SIG-M5 treated with dmso at 0.1 percent for 504 hours (cell line): ENCODE measurements around the gene RASGEF1B.
"Not testable (repeated sequence)": the region's sequence is repeated elsewhere in the genome, so short reads cannot be mapped to it uniquely, and the experiment has no call there.

Source experiments
- DNase-seq: peaks from one replicate; lab custom pipeline; 2025; ENCODE audit not compliant: unreplicated experiment; lab: John Stamatoyannopoulos, UW

Gene RASGEF1B

DNA sequence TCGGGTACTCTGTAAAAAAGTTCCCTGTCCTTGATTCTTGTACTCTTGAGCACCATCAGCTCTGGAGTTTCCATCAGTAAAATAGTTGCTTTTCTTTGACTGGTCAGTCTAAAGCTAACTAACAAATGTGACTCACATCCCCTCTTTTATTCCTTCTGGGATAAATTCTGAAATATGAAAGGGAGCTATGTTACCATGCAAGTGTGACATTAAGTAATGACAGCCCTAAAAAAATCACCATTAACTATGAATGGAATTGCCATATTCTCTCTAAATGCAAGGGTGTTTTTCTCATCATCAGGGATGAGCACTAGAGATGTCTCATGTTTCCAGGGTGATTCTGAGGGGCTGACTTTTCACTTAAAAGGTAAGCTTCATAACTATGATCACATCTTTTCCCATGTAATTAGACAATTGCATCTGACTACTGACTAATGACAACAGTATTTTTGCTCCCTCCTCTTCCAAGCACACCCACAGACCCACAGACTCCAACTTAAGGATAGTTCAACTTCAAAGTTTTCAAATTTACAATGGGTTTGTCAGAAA lies 26.9 kb upstream of the RASGEF1B start:
- DNase-seq, result no peak

DNA sequence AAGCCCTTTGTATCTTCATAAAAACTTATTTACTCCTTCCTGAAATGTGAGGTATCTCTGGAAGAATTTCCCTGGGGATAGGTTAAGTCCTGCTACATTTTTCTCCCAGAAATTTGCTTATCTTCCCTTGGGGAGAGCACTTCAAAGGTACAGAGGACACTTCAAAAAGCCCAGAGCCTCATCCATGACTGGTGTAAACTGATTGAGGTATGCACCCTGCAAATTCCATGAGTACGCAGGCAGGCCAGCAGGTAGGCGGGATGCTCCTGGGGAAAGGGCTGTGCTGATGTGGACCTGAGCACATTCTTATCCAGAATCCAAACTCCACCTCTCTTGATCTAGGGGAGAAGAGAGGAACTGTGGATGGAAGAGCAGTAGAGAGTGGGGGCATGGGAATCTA lies 26.3 kb upstream of the RASGEF1B start:
- DNase-seq, result no peak

DNA sequence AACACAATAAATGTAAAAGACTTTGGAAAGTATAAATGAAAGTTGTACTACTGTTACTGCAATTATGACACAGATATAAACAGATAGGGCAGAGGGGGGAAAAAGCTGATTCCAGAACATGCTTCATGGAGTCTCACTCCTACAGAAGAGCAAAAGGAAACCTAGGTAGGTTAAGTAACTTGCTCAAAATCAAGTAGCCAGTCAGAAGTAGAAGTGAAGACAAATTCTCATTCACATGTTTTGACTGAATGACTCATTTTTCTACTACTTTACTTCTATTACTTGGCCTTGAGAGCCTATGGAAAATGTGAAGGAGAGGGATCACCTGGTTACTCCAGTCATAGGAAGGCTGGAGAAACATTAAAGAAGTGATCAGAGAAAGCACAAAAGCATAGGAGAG lies 23.6 kb upstream of the RASGEF1B start:
- no peak for DNase-seq

DNA sequence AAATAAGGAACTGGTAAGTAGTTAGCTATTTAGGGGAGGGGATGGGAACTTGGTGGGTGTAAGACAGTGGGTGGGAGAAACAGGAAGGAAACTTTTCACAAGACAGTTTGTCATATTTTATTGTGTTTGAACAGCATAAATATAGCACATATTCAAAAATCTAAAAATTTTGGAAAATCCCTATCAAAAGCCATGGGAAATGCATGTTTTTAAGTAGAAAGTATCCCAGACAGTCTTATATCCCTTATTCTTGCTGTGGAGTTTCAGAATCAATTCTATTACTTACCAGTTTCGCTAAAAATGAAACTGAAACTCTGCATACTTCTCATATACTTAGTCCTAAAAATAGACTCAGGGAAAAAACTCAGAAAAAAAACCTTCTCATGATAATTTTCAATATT lies 22.3 kb upstream of the RASGEF1B start:
- DNase-seq, result peak; percentile 58

DNA sequence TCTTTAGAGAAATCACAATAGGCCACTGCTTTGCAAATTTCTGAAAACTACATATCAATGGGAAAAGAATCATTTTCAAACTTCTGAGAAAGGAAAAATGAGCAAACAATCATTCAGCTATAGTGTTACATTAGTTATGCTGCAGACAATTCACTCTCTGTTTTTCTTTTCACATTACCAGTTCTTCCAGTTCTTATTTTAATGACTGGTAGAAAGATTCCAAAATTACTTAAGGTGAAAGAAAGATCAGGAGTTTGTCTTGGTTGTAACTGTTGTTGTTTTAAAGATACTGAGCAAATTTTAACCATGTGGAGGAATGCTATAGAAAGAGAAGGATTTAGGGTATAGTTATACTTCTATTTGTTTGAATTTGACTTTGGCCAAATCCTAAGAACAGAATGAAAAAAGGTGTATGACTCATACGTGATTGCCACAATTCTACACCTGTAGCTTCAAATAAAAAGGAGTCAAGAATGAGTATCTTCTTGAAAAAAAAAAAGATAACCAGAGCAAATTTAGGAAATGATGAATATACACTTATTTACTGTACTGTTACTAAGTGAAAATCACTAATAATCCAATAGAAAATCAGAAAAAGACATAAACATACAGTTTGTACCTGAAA lies 21.0 kb upstream of the RASGEF1B start:
- DNase-seq, result no peak

DNA sequence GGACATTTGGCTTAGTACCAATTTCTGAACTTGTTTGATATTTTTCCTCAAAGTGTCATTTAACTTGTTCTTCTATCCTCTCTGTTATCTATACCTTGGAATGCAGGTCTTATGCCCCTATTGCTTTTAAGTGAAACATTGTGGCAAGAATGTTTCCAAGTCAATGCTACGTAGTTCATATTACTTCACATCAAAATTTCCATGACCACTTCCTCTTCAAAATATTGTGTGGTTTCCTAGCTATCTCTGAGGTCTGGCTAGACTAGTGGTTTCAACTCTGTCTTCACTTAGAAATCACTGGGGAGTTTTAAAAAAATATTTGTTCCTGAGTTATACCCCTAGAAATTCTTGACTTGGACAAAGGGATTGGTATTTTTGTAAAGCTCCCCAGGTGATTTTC lies 20.2 kb upstream of the RASGEF1B start:
- peak; percentile 77 for DNase-seq

DNA sequence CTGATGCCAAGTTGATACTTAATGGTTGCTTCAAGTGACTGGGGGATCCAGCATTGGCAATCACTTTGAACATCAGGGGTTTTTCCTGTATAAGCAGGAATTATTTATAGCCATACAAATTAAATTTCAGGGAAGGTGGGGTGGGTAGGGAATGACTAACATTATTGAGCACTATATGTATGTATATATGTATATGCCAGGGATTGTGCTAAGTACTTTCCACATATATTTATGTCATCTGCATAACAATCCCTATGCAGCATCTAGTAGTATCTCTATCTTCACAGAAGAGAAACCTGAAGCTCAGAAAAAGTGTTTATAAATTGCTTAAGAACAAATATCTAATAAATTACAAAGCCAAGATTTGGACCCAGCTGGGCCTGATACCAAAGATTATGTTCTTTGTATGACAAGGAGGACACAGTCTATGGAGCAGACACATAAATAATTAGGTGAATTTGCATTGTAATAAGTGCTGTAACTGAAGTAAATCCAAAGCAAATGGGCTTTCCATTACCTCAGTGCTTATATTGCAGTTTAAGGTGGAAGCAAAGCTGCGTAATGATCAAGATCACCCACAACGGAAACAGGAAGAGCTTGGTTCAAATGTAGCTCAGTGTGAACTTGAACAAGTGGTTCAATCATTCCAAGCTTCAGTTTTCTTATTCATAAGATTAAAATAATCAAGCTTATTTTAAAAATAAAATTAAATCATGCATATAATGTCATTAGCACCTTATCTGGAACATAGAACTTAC lies 18.9 kb upstream of the RASGEF1B start:
- DNase-seq, result no peak

DNA sequence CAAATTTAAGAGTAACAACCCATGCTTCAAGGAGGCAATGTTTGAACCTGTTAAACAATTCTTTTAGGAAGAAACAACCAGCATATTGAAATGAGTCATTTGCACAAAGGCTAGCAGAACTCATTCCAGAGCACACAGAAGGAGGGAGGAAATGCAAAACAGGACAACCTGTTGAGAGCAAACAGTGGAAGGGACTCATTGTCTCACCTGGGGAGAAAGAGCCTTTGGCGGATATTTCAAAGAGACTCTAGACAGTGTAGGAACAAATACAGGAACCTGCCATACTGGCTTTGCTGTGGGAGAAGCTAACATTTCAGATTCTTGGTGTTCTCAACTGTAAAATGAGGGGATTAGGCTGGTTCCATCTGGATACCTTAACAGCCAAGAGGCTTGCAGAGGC lies 14.8 kb upstream of the RASGEF1B start:
- no peak for DNase-seq

DNA sequence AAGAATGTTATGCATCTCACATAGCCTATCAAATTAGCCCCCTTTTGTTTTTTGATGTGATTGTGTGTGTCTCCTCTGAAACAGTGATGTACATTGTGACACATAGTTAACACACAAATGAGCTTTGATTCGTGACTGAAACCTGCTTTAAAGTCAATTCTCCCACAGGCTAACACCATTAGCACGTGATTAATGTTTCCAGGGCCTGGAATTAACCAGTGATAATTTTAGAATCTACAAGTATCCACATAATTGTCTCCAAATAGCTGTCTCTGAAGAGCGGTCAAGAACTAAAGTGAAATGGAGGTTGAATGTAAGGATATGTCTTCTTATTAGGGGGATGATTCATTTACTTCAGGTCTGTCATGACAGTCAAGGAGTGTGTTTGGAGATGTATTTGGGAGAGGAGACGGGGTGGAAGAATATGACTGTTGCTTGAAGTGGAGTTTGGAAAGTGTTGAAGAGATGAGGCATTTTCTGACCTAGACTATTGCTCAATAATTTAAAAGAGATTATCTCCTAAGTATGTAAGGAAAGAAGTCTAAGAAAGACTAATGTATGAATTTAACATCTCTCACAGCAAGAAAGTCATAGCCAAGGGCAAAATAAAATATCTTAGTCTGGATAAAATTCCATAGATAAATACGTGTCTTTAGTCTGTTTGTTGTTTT lies 13.7 kb upstream of the RASGEF1B start:
- no peak for DNase-seq

DNA sequence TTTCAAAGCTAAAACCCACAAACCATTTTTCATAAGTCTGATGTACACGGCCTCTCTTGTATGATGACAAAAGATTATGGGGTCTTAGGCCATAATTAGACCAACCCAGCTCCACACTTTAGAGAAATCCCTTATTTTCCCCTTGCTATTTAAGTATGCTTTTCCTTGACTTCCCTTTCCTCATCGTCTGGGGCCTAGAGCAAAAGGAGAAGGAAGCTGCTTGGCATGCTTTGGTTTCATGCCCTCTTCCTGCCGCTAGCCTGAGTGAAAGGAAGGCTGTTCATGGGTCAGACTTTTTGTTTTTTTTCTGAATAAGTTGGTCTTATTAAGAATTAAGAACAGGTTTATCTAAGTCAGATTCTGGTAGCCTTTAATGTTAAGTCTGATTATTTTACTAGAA lies 10.6 kb upstream of the RASGEF1B start:
- DNase-seq, result no peak

DNA sequence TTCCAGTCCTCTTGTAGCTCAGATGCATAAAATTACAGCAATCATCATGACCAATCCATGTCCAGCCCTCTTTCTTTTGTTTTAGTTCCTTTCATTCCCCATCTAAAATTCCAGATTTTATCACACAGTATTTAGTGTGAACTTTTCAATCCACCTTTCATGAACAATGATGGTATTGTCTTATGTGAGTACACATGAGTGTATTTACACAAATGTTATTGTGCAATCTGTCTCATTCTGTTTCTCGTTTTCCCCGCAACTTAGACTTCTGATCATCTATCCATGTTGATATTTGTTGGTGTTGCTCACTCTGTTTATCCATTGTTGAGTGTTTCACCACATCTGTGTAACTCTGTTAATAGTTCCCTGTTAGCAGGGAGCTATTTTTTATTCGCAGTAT lies 9.4 kb upstream of the RASGEF1B start:
- DNase-seq, result no peak

DNA sequence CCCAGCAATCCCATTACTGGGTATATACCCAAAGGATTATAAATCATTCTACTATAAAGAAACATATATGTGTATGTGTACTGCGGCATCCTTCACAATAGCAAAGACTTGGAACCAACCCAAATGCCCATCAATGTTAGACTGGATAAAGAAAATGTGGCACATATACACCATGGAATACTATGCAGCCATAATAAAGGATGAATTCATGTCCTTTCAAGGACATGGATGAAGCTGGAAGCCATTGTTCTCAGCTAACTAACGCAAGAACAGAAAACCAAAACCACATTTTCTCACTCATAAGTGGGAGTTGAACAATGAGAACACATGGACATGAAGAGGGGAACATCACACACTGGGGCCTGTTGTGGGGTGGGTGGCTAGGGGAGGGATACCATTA lies 7.9 kb upstream of the RASGEF1B start:
- DNase-seq, result not testable (repeated sequence)

DNA sequence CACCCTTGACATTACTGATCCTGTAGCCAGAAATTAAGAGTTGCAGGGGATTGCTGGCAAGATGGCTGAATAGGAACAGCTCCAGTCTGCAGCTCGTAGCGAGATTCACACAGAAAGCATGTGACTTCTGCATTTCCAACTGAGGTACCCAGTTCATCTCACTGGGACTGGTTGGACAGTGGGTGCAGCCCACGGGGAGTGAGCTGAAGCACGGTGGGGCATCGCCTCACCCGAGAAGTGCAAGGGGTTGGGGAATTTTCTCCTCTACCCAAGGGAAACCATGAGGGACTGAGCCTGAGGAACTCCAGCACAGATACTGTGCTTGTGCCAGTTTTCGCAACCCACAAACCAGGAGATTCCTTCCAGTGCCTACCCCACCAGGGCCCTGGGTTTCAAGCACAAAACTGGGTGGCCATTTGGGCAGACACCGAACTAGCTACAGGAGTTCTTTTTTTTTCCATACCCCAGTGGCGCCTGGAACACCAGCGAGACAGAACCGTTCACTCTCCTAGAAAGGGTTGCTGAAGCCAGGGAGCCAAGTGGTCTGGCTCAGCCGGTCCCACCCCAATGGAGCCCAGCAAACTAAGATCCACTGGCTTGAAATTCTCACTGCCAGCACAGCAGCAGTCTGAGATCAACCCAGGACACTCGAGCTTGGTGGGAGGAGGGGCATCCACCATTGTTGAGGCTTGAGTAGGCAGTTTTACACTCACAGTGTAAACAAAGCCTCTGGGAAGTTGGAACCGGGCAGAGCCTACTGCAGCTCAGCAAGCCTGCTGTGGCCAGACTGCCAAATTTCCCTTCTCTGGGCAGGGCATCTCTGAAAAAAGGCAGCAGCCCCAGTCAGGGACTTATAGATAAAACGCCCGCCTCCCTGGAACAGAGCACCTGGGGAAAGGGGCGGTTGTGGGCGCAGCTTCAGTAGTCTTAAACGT lies 1.9 kb upstream of the RASGEF1B start:
- DNase-seq, result not testable (repeated sequence)

DNA sequence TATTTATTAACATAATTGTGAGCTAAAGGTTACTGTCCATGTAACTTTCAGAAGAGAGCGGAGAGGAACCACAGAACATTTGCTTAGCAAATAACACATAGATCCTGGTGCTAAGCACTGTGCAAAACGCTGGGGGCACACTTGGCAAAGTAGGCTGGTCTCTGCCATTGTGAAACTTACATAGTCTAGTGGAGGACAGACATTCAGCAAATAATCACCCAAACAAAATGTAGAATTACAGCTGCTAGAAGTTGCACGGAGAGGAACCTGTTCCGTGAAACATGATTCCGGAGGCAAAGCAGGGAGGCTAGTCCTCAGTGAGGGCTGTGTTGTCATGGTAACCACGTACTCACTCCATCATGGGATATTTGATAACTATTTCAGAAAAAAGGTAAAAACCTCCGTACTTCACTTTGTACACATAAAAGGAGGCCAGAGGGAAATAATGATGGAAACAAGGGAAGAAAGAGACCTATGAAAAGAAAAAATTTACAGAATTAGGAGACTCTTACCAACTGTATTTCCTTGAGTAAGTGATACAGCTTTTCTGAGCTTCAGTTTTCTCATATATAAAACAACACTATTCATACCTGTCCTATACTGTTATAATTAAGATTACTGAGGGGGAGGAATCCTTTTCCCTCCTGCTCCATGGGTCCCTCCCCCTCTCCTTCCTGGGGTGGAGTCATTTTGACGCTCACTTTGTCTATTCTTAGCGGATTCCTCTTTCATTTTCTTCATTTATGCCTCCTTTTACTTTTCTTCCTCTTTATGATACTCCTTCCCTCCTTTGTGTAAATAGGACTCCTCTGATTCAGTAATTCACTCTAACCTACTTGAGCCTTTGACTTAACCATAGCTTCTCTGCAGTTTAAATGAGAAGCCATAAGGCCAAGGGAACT lies 825 bp upstream of the RASGEF1B start:
- peak; percentile 73 for DNase-seq

DNA sequence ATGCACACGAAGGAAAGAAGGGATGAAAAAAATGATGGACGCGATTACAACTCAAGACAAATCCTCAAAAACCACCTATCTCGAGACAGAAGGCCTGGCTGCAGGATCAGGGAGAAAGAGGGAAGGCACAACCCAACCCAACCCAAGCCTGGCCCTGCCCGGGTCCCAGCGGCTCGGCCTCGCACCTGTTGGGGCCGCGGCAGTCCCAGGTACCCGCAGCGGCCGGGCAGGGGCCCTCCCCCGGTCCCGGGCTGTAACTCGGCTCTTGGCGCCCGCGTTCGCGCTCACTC lies 464 bp downstream of the RASGEF1B start:
- no peak for DNase-seq

DNA sequence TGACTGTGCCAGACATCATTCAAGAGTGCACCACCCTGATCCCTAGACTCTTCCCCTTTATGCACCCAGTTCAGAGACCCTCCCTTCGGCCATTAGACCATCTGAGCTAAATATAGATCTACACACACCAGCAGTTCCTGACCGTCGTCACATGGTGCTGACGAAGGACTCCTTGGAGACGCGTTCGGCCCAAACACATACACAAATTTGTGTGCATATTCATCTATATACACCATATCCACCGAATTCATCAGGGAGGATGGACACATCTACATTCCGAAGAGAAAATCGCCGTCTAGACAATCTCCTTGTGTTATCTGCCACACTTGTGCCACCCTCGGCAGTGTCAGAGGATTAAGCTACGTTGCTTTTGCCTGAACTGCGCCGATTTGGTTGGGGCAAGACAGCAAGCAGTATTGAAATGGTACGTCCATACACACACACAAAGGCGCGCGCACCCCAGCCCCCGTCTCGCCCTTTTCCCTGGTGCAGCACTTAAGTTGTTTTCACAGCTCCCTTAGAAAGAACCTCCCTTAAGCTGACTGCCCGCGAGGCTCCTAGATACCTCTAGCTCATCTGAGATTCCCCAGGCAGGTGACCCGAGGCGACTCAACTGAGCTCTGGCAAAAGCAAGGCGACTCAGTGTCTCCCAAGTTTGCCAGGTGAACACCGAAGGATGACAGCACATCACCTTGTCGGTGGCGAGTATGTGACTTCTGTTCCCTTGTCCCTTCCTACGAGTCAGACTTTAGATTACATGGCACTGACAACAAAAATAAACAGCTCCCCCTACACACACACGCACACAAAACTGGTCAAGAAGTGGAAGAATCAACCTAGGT lies 1.0 kb downstream of the RASGEF1B start:
- no peak for DNase-seq

DNA sequence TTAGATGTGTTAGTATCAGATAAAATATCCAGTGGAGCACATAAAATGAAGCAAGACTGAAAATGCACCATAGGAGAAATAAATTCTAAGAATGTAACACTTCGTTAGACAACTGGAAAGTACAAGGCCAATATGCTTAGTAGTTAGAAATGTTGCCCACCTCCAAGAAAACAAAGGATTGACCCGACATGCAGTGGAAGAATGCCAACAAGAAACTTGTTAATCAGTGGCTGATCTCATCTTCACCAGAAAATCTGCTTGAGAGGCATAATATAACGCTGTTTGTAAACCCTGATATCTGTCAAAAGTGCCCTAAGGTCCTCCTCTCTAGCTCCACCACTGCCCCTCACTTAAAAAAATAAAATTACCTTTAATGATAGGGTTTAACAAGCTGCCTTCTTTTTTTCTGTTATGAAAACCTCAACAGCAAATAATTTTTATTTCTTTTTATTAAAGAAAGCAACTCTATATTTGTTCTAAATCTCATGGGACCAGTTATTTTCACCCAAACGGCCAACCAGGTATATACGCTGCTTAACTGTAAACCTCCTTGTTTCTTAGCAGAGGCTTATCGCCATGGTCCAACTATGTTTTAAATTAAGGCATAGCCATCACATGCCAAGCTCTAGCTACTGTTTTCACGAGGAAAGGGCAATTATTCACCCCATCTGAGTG lies 1.8 kb downstream of the RASGEF1B start:
- no peak for DNase-seq

DNA sequence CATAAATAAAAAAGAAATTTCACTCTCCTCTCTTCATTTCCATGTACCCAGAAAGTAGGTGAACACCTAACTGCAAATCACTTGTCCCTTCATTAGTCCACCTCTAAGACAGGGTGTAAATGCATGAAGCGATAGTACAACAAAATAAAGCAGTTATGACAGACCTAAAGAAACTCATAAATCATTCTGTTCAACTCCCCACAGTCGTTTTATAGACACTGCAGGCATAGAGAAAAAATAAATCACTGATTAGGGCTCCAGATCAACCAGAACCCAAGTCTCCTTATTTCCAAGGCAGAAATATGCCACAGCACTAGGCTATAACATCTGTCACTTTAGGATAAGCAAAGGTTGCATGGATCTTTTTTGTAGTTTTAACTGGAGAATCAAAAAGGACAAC lies 3.0 kb downstream of the RASGEF1B start:
- DNase-seq, result no peak

DNA sequence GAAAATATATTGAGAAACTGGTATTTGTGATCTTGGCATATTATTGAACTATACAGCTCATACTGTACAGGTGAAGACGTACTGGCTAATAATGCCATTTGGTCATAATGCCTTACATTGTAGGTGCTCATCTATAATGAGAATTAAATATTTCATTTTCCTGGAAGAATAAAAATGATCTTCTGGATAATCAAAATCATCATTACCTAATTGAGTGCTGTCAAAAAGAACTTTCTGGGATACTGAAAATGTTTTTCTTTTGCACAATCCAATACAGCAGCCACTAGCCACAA lies 4.1 kb downstream of the RASGEF1B start:
- DNase-seq, result no peak
